ENCODE results near the gene COX8A.

Gene COX8A

DNA sequence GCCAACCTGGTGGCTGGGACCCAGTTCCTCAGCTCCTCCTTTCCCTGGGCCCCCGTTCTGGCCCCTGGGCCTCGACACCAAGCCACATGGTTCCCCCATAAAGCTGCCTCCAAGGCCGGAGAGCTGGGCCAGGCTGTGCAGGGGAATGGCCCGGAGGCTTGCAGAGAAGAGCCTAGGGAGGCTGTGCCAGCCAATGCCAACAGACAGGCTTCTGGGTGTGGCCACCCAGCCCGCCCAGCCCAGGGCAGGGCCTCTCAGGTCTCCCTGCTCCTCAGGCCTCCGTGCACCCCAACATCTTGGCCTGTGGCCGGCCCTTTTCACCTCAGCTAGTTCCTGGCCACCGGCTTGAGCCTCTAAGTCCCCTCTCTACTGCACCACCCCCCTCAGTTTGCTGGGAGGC is 43.9 kb downstream of the COX8A start:
- no peak overlapping the region for H3K27ac ChIP-seq (ENCODE audit: insufficient read depth in 1 of 2, low read depth in 1 of 2, low read length in 2 of 2, poor library complexity in 1 of 2, severe bottlenecking in 2 of 2)
- DNase-seq: no peak
- ChIA-PET POLR2A (no interaction called here), CTCF (interaction anchor here (0.9 to 2.0 kb wide), 4 partner anchors 9 to 18 kb away, joined by 3 to 8 read pairs (median 3); no protein-coding TSS in a partner anchor)
- no peaks in the 10 kb centered on the region for H3K4me1 ChIP-seq (ENCODE audit: control extremely low read depth in 1 of 4, control insufficient read depth in 4 of 4, insufficient read depth in 4 of 4, low read length in 3 of 4)
- WGBS (ENCODE audit: insufficient coverage): 93% methylated on average over 6 of the region's 8 CpGs
- no peaks in the 10 kb centered on the region for H3K27me3 ChIP-seq (replicated peaks in 2 of 5; ENCODE audit: control insufficient read depth in 4 of 5, insufficient read depth in 5 of 5, low read length in 4 of 5)
- no peaks in the 10 kb centered on the region for H3K36me3 ChIP-seq (ENCODE audit: control insufficient read depth in 4 of 4, insufficient read depth in 4 of 4, low read length in 3 of 4)
- no peaks in the 10 kb centered on the region for H3K9me3 ChIP-seq (ENCODE audit: control extremely low read depth in 1 of 5, control insufficient read depth in 4 of 5, insufficient read depth in 2 of 5, low read depth in 1 of 5, low read length in 4 of 5)
- H3K4me3 ChIP-seq (ENCODE audit: control insufficient read depth in 1 of 7, extremely low read depth in 1 of 7, insufficient read depth in 4 of 7, low read depth in 2 of 7, low read length in 6 of 7): no peak overlapping the region

DNA sequence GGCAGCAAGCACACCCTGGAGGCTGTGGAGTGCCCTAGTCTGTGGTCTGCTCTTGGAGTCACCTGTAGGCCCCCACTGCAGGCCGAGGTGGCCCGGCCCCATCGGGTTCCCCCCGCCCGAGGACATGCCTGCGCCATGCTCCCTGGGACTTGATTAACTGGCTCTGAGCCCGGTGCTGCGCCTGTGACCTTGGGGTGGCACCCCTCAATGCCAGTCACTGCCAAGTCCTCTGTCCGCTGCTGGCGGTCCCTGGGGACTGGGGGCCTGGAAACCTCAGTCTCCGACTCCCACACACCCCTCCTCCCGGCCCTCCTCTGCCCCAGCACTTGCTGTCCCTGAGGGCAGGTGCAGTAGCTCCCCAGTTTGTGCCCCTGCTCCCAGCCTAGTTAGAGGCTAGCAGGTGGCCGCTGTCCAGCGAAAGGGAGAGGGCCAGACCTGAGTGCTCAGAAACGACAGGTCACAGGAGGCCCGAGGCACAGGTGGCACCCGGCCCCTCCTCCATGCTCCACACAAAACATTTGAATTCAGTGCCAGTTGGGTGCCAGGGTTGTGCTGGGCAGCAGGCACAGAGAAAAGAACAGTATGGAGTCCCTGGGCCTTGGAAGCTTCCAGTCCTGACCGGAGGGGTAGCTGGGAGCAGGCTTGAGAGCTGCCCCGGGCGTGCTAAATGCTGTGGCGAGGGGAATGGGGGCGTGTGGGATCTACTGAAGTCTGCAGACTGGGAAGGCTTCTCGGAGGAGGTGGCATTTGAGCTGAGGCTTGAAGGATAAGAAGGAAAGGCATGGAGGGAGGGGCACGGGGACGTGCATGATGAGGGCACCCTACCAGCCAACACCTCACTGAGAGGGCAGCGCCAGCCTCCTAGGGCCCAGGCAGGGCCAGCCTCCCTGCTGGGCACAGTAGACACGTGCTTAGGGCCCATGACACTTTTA is 45.0 kb downstream of the COX8A start:
- 94% methylated on average over 19 of the region's 27 CpGs for WGBS (ENCODE audit: insufficient coverage)
- ChIA-PET CTCF (interaction anchor here (1.1 kb wide), 1 partner anchor 18 kb away, joined by 3 read pairs; no protein-coding TSS in a partner anchor), POLR2A (interaction anchor here (0.5 kb wide), 1 partner anchor 12 kb away, joined by 3 read pairs; no protein-coding TSS in a partner anchor)
- no peak overlapping the region for H3K4me3 ChIP-seq (ENCODE audit: control insufficient read depth in 1 of 7, extremely low read depth in 1 of 7, insufficient read depth in 4 of 7, low read depth in 2 of 7, low read length in 6 of 7)
- DNase-seq: no peak
- H3K9me3 ChIP-seq (ENCODE audit: control extremely low read depth in 1 of 5, control insufficient read depth in 4 of 5, insufficient read depth in 2 of 5, low read depth in 1 of 5, low read length in 4 of 5): no peaks in the 10 kb centered on the region
- no peak overlapping the region for H3K27ac ChIP-seq (ENCODE audit: insufficient read depth in 1 of 2, low read depth in 1 of 2, low read length in 2 of 2, poor library complexity in 1 of 2, severe bottlenecking in 2 of 2)
- no peaks in the 10 kb centered on the region for H3K4me1 ChIP-seq (ENCODE audit: control extremely low read depth in 1 of 4, control insufficient read depth in 4 of 4, insufficient read depth in 4 of 4, low read length in 3 of 4)
- no peaks in the 10 kb centered on the region for H3K27me3 ChIP-seq (replicated peaks in 2 of 5; ENCODE audit: control insufficient read depth in 4 of 5, insufficient read depth in 5 of 5, low read length in 4 of 5)
- H3K36me3 ChIP-seq (ENCODE audit: control insufficient read depth in 4 of 4, insufficient read depth in 4 of 4, low read length in 3 of 4): no peaks in the 10 kb centered on the region

DNA sequence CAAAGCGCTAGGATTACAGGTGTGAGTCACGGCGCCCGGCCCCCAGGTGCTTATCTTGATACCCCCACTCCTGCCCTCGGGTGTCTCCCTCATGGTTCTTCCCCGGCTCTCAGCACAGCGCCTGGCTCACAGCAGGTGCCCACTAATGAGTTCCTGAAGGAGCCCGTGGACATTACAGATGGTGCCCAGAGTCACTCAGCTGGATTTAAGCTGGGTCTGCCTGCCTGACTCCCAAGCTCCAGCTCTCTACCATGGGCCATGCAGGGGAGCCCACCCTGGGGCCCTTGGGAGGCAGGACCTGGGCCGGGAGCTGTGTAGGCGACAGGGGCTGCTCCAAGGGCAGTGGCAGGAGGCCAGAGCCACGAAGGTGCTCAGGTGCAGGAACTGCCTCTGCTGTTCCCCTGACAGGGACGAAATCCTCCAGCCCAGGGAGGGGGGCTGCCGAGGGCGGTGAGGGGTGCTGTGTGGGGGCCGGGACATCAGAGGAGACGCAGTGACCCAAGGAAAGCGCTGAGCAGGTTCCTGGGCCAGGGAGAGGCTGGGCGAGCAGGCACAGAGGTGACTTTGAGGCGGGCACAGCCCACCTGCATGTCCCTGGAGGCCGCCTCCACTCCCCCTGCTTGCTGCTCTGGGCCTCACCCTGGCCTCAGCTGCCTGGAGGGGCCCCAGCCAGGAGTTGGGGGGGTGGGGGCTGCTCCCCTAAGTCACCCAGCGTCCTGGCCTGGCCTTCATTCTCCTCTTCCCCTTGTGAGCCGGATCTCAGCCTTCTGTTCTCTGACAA is 46.7 kb downstream of the COX8A start:
- no peak overlapping the region for H3K4me3 ChIP-seq (ENCODE audit: control insufficient read depth in 1 of 7, extremely low read depth in 1 of 7, insufficient read depth in 4 of 7, low read depth in 2 of 7, low read length in 6 of 7)
- ChIA-PET CTCF (no interaction called here), POLR2A (no interaction called here)
- H3K27me3 ChIP-seq (replicated peaks in 2 of 5; ENCODE audit: control insufficient read depth in 4 of 5, insufficient read depth in 5 of 5, low read length in 4 of 5): no peaks in the 10 kb centered on the region
- no peak overlapping the region for H3K27ac ChIP-seq (ENCODE audit: insufficient read depth in 1 of 2, low read depth in 1 of 2, low read length in 2 of 2, poor library complexity in 1 of 2, severe bottlenecking in 2 of 2)
- 88% methylated on average over 15 of the region's 22 CpGs for WGBS (ENCODE audit: insufficient coverage)
- DNase-seq: no peak
- no peaks in the 10 kb centered on the region for H3K4me1 ChIP-seq (ENCODE audit: control extremely low read depth in 1 of 4, control insufficient read depth in 4 of 4, insufficient read depth in 4 of 4, low read length in 3 of 4)
- no peaks in the 10 kb centered on the region for H3K36me3 ChIP-seq (ENCODE audit: control insufficient read depth in 4 of 4, insufficient read depth in 4 of 4, low read length in 3 of 4)
- H3K9me3 ChIP-seq (ENCODE audit: control extremely low read depth in 1 of 5, control insufficient read depth in 4 of 5, insufficient read depth in 2 of 5, low read depth in 1 of 5, low read length in 4 of 5): no peaks in the 10 kb centered on the region

DNA sequence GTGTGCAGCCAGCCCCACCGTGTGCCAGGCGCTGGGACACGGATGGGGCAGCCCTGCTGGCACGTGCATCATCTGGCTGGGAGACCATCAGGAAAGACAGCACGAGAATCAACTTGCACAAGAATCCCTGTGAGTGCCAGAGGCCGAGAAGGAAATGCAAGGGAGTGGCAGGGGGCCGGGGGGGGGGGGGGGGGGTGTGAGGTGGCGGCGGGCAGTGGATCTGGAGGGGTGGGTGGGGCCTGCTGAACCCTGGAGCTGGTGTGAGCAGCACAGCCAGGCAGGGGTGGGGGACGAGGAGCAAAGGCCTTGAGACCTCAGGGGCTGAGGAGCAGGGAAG is 47.3 kb downstream of the COX8A start:
- Histone ChIP-seq H3K9me3 (ENCODE audit: control extremely low read depth in 1 of 5, control insufficient read depth in 4 of 5, insufficient read depth in 2 of 5, low read depth in 1 of 5, low read length in 4 of 5) (no peaks in the 10 kb centered on the region), H3K27ac (ENCODE audit: insufficient read depth in 1 of 2, low read depth in 1 of 2, low read length in 2 of 2, poor library complexity in 1 of 2, severe bottlenecking in 2 of 2) (no peak overlapping the region), H3K27me3 (replicated peaks in 2 of 5; ENCODE audit: control insufficient read depth in 4 of 5, insufficient read depth in 5 of 5, low read length in 4 of 5) (no peaks in the 10 kb centered on the region), H3K4me1 (ENCODE audit: control extremely low read depth in 1 of 4, control insufficient read depth in 4 of 4, insufficient read depth in 4 of 4, low read length in 3 of 4) (peaks cover 0 to 1% (median 0%) of the 10 kb centered on the region in 4 experiments), H3K4me3 (ENCODE audit: control insufficient read depth in 1 of 7, extremely low read depth in 1 of 7, insufficient read depth in 4 of 7, low read depth in 2 of 7, low read length in 6 of 7) (no peak overlapping the region), H3K36me3 (ENCODE audit: control insufficient read depth in 4 of 4, insufficient read depth in 4 of 4, low read length in 3 of 4) (no peaks in the 10 kb centered on the region)
- DNase-seq: no peak
- ChIA-PET POLR2A (no interaction called here), CTCF (no interaction called here)
- WGBS (ENCODE audit: insufficient coverage): 86% methylated on average over 1 of the region's 10 CpGs

DNA sequence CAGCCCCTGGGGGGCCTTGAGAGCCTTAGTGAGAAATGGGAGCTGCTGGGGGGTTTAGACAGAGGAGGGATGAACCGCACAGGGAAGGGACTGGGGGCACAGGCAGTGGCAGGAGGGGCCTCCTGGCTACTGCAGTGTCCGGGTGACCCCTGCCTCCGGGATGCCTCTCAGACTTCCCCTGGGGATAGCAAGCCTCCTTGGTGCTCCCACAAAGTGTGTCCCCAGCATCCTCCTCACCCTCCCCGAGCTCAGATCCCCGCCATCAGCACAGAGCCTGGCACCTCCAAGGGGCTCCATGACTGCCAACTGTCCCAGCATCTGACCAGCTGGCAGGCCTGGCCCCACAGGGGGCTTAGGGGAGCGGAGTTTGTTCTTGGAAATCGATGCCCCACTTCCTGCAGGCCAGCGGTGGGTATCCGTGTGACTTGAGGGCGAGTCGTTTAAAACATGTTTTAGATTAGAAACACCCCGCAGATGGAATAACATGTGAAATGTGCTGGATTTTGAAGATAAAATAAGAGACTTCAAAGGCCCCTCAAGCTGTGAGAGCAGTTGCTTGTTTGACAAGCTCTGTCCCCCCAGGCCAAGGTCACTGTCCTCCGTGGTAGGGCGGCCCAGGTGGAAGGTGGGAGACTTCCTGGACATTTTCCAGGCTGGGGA is 47.8 kb downstream of the COX8A start:
- Histone ChIP-seq H3K36me3 (ENCODE audit: control insufficient read depth in 4 of 4, insufficient read depth in 4 of 4, low read length in 3 of 4) (no peaks in the 10 kb centered on the region), H3K4me3 (ENCODE audit: control insufficient read depth in 1 of 7, extremely low read depth in 1 of 7, insufficient read depth in 4 of 7, low read depth in 2 of 7, low read length in 6 of 7) (no peak overlapping the region), H3K4me1 (ENCODE audit: control extremely low read depth in 1 of 4, control insufficient read depth in 4 of 4, insufficient read depth in 4 of 4, low read length in 3 of 4) (peaks cover 0 to 6% (median 3%) of the 10 kb centered on the region in 4 experiments), H3K27ac (ENCODE audit: insufficient read depth in 1 of 2, low read depth in 1 of 2, low read length in 2 of 2, poor library complexity in 1 of 2, severe bottlenecking in 2 of 2) (no peak overlapping the region), H3K9me3 (ENCODE audit: control extremely low read depth in 1 of 5, control insufficient read depth in 4 of 5, insufficient read depth in 2 of 5, low read depth in 1 of 5, low read length in 4 of 5) (no peaks in the 10 kb centered on the region), H3K27me3 (replicated peaks in 2 of 5; ENCODE audit: control insufficient read depth in 4 of 5, insufficient read depth in 5 of 5, low read length in 4 of 5) (no peaks in the 10 kb centered on the region)
- CTCF ChIA-PET: interaction anchor here (0.8 kb wide), 1 partner anchor 86 kb away, joined by 3 read pairs; no protein-coding TSS in a partner anchor
- 98% methylated on average over 12 of the region's 14 CpGs for WGBS (ENCODE audit: insufficient coverage)
- POLR2A ChIA-PET: no interaction called here
- DNase-seq: no peak

DNA sequence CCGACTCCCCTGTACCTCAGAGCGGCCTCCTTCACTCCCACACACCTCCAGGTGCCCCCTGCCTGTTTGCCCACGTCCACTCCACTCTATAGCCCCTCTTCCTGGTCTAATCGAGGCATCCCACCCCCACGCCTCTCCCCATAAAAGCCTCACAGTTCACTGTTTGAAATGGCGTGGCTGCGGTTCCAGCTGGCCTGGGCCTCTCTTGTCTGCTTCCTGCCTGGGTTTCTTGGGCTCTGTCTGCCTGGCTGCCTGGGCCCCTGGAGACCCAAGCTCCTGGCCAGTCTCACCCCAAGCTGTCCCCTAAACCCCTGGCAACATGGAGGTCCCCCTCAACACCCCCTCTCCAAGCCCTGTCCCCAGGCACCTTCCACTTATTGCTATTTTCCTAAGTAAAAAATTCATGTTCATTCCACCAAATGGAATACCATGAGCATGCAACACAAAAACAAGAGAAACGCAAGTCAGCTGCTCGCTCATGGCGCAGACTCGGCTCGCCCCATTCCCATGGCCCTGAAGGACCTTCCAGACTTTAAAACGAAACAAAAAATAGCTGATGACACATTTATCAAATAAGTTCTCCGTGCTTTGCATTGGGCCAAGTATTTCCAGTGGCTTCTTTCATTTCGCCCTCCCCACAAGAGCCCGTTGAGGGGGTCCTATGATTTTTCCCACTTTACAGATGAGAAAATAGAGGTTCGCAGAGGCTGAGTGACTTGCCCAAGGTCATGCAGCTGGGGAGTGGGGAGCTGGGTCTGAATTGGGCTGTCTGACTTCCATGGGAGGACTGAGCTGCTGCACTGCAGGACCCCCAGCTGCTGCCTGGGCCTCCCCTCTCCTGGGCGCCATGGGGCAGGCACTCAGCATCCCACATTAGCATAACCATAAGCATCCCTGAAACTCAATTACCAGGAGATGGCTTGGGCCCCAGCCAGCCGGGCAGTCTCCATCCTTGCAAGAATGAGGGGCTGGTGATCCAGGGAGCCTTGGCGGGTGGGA is 49.6 kb downstream of the COX8A start:
- POLR2A ChIA-PET: no interaction called here

More for the DNA sequence above, 49.6 kb downstream of the COX8A start:
- DNase-seq: no peak
- Histone ChIP-seq H3K27ac (ENCODE audit: insufficient read depth in 1 of 2, low read depth in 1 of 2, low read length in 2 of 2, poor library complexity in 1 of 2, severe bottlenecking in 2 of 2) (no peak overlapping the region), H3K27me3 (replicated peaks in 2 of 5; ENCODE audit: control insufficient read depth in 4 of 5, insufficient read depth in 5 of 5, low read length in 4 of 5) (peaks cover 0 to 1% (median 0%) of the 10 kb centered on the region in 5 experiments), H3K9me3 (ENCODE audit: control extremely low read depth in 1 of 5, control insufficient read depth in 4 of 5, insufficient read depth in 2 of 5, low read depth in 1 of 5, low read length in 4 of 5) (no peaks in the 10 kb centered on the region), H3K4me1 (ENCODE audit: control extremely low read depth in 1 of 4, control insufficient read depth in 4 of 4, insufficient read depth in 4 of 4, low read length in 3 of 4) (peaks cover 2 to 24% (median 19%) of the 10 kb centered on the region in 4 experiments), H3K4me3 (ENCODE audit: control insufficient read depth in 1 of 7, extremely low read depth in 1 of 7, insufficient read depth in 4 of 7, low read depth in 2 of 7, low read length in 6 of 7) (no peak overlapping the region), H3K36me3 (ENCODE audit: control insufficient read depth in 4 of 4, insufficient read depth in 4 of 4, low read length in 3 of 4) (no peaks in the 10 kb centered on the region)
- WGBS (ENCODE audit: insufficient coverage): 93% methylated on average over 17 of the region's 20 CpGs
- CTCF ChIA-PET: interaction anchor here (1.0 to 6.0 kb wide), 3 partner anchors 8 to 23 kb away, joined by 3 to 34 read pairs (median 3); no protein-coding TSS in a partner anchor

Measured in common myeloid progenitor, CD34-positive (primary cell).